D721Med (cell line): ENCODE measurements around the gene PPM1N.

Source experiments
- DNase-seq: peaks from one replicate; pipeline ENCODE4 v3.0.0; 2011; ENCODE audit warnings: low spot score; ENCODE audit not compliant: insufficient read length
- FAIRE-seq: peaks from 2 replicates; lab custom pipeline; 2011; peaks lifted over from hg19 to GRCh38; lab: Jason Lieb, UNC
- CTCF ChIP-seq: IDR thresholded peaks from 2 replicates; pipeline ENCODE4 v1.5.1; 2012; ENCODE audit warnings: mild to moderate bottlenecking, control low read depth; ENCODE audit not compliant: insufficient read depth; ENCODE audit errors: missing control alignments

The PPM1N gene

GRCh38 chr19:45500918-45501729, 2.9 kb downstream of the PPM1N start:
- no peak for TF ChIP-seq CTCF
- DNase-seq: no peak
- no peak for FAIRE-seq

DNA sequence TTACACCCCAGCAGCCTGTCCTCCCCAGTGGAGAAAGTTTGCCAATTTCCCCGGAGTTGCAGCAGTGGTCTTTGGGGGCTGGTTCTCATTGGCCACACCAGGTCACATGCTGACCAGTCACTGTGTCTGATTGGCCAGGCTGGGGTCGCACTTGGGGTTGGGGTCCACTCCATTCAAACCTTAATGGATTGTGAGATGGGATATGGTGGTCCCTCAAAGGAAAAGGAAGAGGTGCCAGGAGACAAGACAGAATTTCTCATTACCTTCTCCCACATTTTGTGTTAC, 3.4 kb downstream of the PPM1N start:
- FAIRE-seq: no peak

GRCh38 chr19:45502111-45502510, 3.9 kb downstream of the PPM1N start:
- FAIRE-seq: no peak
- no peak for DNase-seq
- no peak for TF ChIP-seq CTCF

More for the DNA sequence above, 3.4 kb downstream of the PPM1N start:
- no peak for TF ChIP-seq CTCF
- DNase-seq: no peak

DNA sequence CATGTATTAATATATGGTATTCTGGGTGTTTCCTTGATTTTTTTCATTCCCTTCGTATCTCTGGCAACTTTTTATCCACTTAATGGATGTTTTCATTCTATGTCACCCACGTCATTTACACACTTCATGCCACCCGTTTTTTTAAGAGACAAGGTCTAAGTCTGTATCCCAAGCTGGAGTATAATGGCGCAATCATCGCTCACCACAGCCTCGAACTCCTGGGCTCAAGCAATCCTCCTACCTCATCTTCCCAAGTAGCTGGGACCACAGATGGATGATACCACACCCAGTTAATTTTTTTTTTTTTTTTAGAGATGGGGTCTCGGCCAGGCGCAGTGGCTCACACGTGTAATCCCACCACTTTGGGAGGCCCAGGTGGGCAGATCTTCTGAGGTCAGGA, 5.7 kb downstream of the PPM1N start:
- TF ChIP-seq CTCF: no peak
- no peak for DNase-seq
- no peak for FAIRE-seq

GRCh38 chr19:45505151-45505995, 7.1 kb downstream of the PPM1N start:
- DNase-seq (no peak), FAIRE-seq (no peak)

DNA sequence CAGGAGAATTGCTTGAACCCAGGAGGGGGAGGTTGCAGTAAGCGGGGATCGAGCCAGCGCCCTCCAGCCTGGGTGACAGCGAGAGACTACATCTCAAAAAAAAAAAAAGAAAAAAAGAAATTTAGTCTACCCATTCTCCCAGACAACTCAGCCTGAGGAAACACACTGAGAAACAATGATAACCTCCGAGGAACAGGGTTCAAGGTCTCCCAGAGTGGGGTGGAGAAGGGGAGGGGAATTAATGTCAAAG, 7.7 kb downstream of the PPM1N start:
- no peak for DNase-seq
- no peak for TF ChIP-seq CTCF
- no peak for FAIRE-seq

More at GRCh38 chr19:45505151-45505995, 7.1 kb downstream of the PPM1N start:
- TF ChIP-seq CTCF: no peak
